GM18868 (cell line): ENCODE data around the gene PKMYT1.

ENCODE experiments used
- ATAC-seq: cut with Tn5 transposase; IDR thresholded peaks from one replicate; pipeline ENCODE4 v1.9.1; 2021; ENCODE audit warnings: mild to moderate bottlenecking, moderate library complexity; ENCODE audit not compliant: unreplicated experiment

The PKMYT1 gene

DNA sequence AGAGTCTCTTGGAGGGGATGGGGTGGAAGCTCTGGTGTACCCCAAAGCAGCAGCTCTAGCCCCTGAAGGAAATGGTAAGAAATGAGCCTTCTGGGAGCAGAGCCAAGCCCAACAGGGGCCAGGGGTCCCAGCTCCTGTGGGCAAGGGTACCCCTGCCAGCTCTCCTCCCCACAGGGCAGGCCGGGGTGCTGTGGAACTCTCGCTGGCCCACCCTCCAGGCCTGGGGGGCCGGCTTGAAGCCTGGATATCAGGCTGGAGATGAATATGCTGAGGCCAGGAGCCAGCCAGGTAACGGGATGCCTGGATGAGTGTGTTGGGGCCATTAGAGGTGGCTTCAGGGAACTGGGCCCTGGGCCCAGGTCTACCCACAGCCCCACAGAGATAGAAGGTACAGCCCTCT, 20.3 kb upstream of the PKMYT1 start:
- ATAC-seq: no peak

DNA sequence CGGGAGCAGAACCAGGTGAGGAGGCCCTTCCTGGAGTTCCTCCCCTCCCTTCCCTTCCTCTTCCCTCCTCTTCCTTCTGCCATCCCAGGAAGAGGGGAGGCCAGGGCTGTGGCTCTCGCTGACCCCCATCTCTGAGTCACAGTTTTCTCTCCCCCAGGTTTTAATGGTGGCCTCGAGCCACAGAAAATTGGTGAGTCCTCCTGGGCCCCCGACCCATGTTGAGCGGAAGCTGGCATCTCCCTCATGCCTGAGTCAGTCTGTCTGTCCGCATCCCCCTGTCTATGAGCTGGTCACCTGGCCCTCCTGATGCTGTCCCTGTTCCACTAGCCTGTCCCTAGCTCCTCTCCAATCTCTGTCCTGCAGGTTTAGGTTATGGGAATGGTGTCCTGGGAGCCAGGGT, 19.7 kb upstream of the PKMYT1 start:
- no peak for ATAC-seq

DNA sequence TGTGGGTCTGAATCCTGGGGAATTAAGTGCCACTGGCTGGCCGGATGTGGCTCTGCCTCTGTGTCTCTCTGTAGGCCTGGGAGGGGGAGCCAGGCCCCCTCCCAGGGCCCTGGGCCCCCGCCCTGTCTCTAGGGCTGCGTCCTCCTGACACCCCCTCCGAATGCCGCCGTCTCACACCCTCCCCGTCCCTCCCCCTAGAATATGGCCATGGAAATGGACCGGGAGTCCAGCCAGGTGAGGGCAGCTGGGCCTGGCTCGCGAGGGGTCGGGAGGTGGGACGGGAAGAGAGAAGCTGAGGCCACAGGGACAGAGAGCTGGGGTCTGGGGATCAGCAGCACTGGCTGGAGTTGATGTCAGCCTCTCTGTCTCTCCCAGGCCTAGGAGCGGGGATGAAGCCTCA, 16.1 kb upstream of the PKMYT1 start:
- ATAC-seq: no peak

GRCh38 chr16:2992383-2993081, 12.3 kb upstream of the PKMYT1 start:
- no peak for ATAC-seq

DNA sequence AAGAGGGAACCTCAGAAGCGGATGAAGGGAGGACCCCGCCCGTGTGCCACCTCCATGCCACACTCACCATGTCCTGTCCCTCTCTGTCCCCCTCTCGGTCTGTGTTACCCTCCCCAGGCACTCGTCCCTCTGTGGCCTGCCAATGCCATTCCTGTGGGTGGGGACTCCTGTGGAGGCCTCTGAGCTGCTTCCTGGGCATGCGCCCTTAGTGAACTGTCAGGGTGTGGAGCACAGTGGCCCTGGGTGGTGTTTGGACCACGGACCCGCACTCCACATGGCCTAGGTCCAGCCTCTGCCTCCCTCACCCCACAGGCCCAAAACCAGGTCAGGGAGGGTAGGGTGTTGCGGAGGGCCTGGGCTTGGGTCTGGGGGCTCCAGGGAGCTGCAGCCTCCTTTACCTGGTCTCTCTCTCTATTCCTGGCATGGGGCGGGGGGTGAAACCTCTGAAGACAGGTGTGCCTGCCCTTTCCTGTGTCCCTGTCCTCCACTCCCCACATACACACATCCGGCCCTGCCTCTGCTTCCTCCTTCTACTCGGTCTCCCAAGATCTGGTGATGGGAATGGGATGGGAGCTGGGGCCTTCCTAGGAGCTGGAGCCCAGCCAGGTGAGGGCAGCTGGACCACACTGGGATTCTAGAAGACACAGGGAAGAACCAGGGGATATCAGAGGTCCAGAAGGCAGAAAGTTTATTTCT, 11.5 kb upstream of the PKMYT1 start:
- ATAC-seq: no peak

- ATAC-seq: no peak
Observed at GRCh38 chr16:2990891-2991290, 10.6 kb upstream of the PKMYT1 start.

DNA sequence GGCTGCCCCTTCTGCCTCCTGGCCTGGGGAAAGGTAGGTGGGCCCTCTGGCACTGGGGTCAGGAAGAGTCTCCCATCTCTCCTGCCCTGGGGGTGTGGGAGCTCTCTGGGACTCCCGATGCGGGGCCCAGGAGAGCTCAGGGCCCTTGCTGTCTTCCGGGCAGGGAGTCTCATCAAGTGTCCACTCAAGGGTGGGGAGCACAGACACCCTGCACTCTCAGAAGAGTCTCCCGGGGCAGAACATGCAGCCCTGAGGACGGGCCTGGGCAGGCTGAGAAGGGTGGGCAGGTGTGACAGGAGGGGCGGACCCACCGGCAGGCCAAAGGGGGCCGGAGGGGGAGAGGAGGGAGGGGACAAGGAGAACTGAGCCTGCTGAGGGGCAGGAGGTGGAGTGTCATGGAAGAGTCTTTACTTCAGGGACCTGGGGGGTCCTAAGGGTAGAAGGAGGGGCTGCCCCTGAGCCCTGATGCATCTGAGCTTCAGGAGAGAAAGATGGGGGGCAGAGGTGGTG, 8.4 kb upstream of the PKMYT1 start:
- ATAC-seq: no peak

DNA sequence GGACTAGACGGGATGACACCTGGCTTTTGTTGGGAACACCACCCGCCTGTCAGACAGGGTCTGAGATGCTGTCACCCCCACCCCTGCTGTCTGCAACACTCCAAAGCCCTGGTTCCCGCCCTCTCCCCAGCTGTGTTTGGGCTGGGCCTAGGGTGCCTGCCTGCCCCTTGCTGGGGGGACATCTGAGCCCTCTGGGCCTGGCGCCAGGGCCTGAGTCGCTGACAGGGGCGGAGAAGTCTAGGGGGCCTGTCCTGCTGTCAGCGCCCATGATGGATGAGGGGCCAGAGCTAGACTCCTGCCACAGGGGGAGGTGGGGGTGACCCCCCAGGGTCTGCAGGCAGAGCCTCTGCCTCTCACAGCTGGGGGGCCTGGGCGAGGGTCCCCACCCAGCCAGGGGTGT, 7.6 kb upstream of the PKMYT1 start:
- ATAC-seq: no peak

- ATAC-seq: no peak
Observed at GRCh38 chr16:2987286-2987685, 7.0 kb upstream of the PKMYT1 start.

DNA sequence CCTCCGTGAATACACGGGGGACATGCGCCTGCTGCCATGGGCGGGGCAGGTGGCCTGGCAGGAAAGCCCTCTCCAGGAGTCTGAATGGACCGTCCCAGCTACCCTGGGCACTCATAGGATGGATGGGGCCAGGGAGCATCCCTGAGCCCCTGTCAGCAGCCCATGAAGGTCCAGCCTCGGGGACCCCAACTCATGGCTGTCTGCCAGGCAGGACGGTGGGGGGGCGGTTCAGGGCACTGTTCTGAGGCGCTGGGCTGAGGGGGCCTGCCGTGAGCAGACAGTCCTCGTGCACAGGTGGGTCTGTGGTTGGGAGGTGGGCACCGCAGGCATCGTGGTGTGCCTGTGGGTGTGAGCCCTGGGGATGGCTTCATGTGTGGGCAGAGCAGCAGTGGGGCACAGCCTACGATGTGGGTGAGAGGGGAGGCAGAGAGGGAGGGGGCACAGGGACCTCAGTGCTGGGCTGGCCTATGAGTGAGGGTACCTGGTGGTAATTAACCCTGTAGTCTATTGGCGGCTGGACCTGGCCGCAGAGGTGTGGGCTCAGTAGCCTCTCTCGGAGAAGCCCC, 6.5 kb upstream of the PKMYT1 start:
- ATAC-seq: no peak

DNA sequence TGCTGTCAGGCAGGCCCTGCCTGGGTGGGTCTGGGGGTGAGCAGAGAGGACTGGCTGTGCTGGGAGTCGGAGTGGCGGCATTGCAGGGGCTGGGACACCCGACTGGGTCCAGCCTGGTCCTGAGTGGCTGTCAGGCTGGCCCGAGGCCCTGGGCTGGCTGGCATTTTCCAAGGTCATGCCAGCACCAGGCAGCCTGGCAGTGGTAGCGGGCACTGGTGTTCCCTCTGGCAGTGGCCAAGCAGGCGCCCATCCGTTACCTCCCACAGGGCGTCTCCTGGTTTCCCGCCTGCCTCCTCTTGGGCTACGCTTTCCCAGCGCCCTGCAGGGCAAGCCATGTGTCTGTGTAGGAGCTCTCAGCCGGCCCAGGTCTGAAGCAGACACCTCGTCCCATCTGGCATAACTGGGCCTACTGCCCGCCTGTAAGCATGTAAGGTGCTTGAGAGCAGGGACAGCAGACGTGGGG, 5.7 kb upstream of the PKMYT1 start:
- ATAC-seq: no peak

- ATAC-seq: no peak
Observed at GRCh38 chr16:2985462-2985861, 5.2 kb upstream of the PKMYT1 start.

DNA sequence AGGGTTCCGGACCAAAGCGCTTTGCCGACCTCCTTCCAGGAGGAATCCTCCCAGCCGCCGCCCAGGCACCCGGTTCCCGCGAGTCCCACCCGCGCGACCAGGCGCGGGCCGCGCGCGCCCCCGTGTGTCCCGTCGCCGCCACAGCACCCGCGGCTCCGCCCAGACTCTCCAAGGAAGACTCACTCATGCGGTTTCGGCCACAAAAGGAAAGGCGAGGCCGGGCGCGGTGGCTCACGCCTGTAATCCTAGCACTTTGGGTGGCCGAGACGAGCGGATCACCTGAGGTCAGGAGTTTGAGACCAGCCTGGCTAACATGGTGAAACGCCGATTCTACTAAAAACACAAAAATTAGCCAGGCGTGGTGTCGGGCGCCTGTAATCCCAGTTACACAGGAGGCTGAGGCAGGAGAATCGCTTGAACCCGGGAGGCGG, 3.5 kb upstream of the PKMYT1 start:
- ATAC-seq: no peak

GRCh38 chr16:2982402-2982801, 2.2 kb upstream of the PKMYT1 start:
- ATAC-seq: no peak

- no peak for ATAC-seq
Observed at GRCh38 chr16:2981899-2982250, 1.6 kb upstream of the PKMYT1 start.

DNA sequence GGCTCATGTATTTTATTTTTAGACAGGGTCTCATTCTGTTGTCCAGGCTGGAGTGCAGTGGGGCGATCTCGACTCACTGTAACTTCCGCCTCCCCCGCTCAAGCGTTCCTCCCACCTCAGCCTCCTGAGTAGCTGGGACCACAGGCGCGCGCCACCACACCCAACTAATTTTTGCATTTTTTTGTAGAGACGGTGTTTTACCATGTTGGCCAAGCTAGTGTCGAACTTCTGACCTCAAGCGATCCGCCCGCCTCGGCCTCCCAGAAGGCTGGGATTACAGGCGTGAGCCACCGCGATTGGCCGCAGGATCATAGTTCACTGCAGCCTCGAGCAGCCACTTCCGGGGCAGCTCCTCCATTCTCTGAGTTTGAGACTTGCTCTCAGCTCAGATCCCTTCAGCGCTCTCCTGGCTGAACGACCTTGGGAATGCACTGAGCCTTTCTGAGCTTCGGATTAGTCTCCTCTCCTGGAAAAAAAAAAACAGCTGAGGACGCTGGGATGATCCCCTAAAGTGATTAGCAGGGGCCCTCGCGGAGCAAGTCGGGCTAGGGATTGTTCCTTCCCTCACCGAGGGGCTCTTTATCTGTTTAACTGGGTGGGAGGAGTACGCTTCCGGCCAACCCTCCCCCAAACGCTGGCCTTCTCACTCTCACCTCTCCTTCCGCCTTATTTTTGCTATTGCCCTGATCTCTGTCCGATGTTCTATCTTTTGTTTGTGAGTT, 1.1 kb upstream of the PKMYT1 start:
- ATAC-seq: no peak

DNA sequence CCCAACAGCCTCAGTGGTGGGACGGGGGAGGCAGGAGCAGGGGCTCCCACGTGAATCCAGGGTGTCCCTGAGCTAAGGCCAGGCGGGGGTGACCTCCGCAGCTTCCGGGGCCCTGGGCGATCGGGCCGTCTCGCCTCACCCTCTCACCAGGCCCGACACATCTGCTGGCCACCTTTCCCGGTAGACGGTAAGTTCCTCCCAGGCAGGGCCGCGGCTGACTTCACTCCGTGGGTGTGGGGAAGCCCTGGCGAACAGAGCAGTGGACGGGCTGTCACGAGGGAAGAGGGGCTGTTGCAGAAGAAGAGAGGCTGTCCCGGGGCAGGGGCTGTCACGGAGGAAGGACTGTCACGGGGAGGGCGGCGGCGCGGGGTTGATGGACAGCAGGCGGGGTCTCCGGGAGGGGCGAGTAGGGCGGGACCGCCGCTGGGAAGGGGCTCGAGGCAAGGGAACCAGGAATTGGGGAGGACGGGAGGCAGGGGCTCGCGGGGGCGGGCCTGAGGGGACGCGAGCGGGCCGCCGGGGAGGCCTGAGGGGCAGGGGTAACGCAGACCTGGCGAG, 498 bp downstream of the PKMYT1 start:
- peak; percentile 5 for ATAC-seq

DNA sequence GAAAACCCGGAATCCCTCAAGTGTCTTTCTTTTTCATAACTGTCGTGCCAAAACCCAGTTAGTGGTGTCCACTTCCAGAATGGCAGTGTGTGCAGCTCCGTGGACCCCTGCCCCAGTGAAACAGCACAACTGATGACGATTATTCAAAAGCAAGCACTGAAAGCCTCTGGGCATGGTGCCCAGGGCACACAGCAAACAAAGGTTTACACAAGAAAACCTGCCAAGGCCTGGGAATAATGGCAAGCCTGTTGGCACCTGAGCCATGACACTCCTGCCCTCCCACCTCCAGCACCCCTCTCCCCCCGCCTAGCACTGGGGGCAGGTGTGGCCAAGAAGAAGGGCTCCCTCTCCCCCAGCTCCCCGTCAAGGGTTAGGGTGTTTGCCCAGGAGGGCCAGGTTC, 2.8 kb downstream of the PKMYT1 start:
- no peak for ATAC-seq

GRCh38 chr16:2976673-2977072, 3.6 kb downstream of the PKMYT1 start:
- no peak for ATAC-seq

DNA sequence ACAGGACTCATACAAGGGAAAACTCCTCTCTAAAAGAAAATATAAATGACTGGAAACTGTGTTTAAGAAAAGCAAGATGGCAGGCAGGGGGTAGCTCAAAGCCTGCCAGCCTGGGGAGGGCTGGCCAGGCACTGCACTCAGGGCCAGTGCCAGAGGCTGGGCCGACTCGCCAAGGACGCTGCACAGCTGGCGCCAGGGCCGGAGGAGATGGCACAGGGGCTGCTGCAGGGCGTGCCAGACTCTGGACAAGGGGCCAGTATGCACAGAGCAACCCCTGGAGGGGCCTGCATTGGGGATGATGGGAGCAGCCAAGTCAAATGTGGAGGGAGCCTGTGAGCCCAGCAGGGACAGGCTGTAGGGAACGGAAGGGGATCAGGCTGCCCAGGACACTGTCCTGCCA, 4.0 kb downstream of the PKMYT1 start:
- ATAC-seq: no peak

GRCh38 chr16:2975161-2975795, 5.0 kb downstream of the PKMYT1 start:
- ATAC-seq: no peak
